Activated CD8-positive, alpha-beta memory T cell treated with anti-CD3 and anti-CD28 coated beads, Interleukin-2, amount 50 U/mL, for 1 hour (primary cell): ENCODE measurements around the gene IDH3A.

ENCODE experiments used
- DNase-seq: peaks from one replicate; pipeline ENCODE4 v3.0.0-alpha.2; 2020; ENCODE audit errors: extremely low read depth

The IDH3A gene

GRCh38 chr15:78167227-78167888, 18.2 kb downstream of the IDH3A start:
- DNase-seq = no peak

- no peak for DNase-seq
These were observed 19.4 kb downstream of the IDH3A start for GRCh38 chr15:78168608-78169007.

GRCh38 chr15:78170848-78171773, 21.9 kb downstream of the IDH3A start:
- DNase-seq = no peak

- DNase-seq = no peak
These were observed 22.8 kb downstream of the IDH3A start for GRCh38 chr15:78171864-78172472.

- DNase-seq = no peak
These were observed 25.2 kb downstream of the IDH3A start for GRCh38 chr15:78174401-78174800.

- DNase-seq = no peak
These were observed 26.2 kb downstream of the IDH3A start for GRCh38 chr15:78175330-78175729.

GRCh38 chr15:78177447-78177873, 28.3 kb downstream of the IDH3A start:
- DNase-seq = no peak

- DNase-seq = no peak
These were observed 28.9 kb downstream of the IDH3A start for GRCh38 chr15:78178064-78178463.

GRCh38 chr15:78179286-78179840, 30.2 kb downstream of the IDH3A start:
- no peak for DNase-seq

- no peak for DNase-seq
These were observed 30.7 kb downstream of the IDH3A start for GRCh38 chr15:78179906-78180305.

GRCh38 chr15:78182336-78182700, 33.2 kb downstream of the IDH3A start:
- no peak for DNase-seq

- DNase-seq = no peak
These were observed 33.7 kb downstream of the IDH3A start for GRCh38 chr15:78182821-78183220.

GRCh38 chr15:78192826-78193594, 43.8 kb downstream of the IDH3A start:
- DNase-seq = no peak

GRCh38 chr15:78193731-78194567, 44.8 kb downstream of the IDH3A start:
- no peak for DNase-seq

- no peak for DNase-seq
These were observed 45.4 kb downstream of the IDH3A start for GRCh38 chr15:78194568-78194925.

- no peak for DNase-seq
These were observed 46.6 kb downstream of the IDH3A start for GRCh38 chr15:78195735-78196201.

- DNase-seq = no peak
These were observed 48.5 kb downstream of the IDH3A start for GRCh38 chr15:78197632-78198031.

GRCh38 chr15:78200276-78200930, 51.2 kb downstream of the IDH3A start:
- no peak for DNase-seq

- DNase-seq = no peak
These were observed 52.4 kb downstream of the IDH3A start for GRCh38 chr15:78201281-78202190.
